OCI-LY1 (cell line): ENCODE measurements around the gene CPM.

ENCODE experiments used
- H2AFZ ChIP-seq: fragments of 200-600 bp; sonication (generic), shearing (Covaris generic); 2 replicates; pipeline ENCODE4 v1.6.0; 2014; ENCODE audit warnings: antibody characterized with exemption, mild to moderate bottlenecking, low read length
- H3F3A ChIP-seq: fragments of 200-600 bp; sonication (generic), shearing (Covaris generic); 2 replicates; pipeline ENCODE4 v1.6.0; 2014; ENCODE audit warnings: mild to moderate bottlenecking, antibody characterized with exemption, low read length, moderate library complexity; ENCODE audit not compliant: insufficient read depth
- H3K27ac ChIP-seq: fragments of 200-600 bp; sonication (generic); 2 replicates; pipeline ENCODE4 v1.5.1; 2014; ENCODE audit warnings: low read length, mixed run types, mild to moderate bottlenecking, low read depth; ENCODE audit not compliant: poor library complexity, severe bottlenecking
- H3K27me3 ChIP-seq: fragments of 200-600 bp; sonication (generic); 2 replicates; pipeline ENCODE4 v1.6.0; 2014; ENCODE audit warnings: antibody characterized with exemption, mild to moderate bottlenecking, low read length, moderate library complexity; ENCODE audit not compliant: insufficient read depth
- H3K36me3 ChIP-seq: fragments of 200-600 bp; sonication (generic); 2 replicates; pipeline ENCODE4 v1.6.1; 2014; ENCODE audit warnings: mild to moderate bottlenecking, antibody characterized with exemption, low read length, moderate library complexity, mixed read lengths; ENCODE audit not compliant: insufficient read depth
- H3K4me1 ChIP-seq: fragments of 200-600 bp; sonication (generic); 2 replicates; pipeline ENCODE4 v1.5.1; 2014; ENCODE audit warnings: mild to moderate bottlenecking, low read length, moderate library complexity; ENCODE audit not compliant: insufficient read depth, severe bottlenecking
- H3K4me2 ChIP-seq: fragments of 200-600 bp; sonication (generic), shearing (Covaris generic); 2 replicates; pipeline ENCODE4 v1.6.1; 2014; ENCODE audit warnings: low read length
- H3K4me3 ChIP-seq: fragments of 200-600 bp; sonication (generic); 2 replicates; pipeline ENCODE4 v1.5.1; 2014; ENCODE audit warnings: low read length, low read depth, mild to moderate bottlenecking, mixed read lengths; ENCODE audit not compliant: poor library complexity, severe bottlenecking
- H3K79me2 ChIP-seq: fragments of 200-600 bp; shearing (Covaris generic); 2 replicates; pipeline ENCODE4 v1.6.1; 2016; ENCODE audit warnings: mixed run types, low read length, mixed read lengths; ENCODE audit not compliant: insufficient read depth
- H3K9ac ChIP-seq: fragments of 200-600 bp; sonication (generic), shearing (Covaris generic); 2 replicates; pipeline ENCODE4 v1.6.1; 2014; ENCODE audit warnings: mild to moderate bottlenecking, low read length, mixed read lengths
- H3K9me2 ChIP-seq: fragments of 200-600 bp; sonication (generic), shearing (Covaris generic); 2 replicates; pipeline ENCODE4 v1.6.1; 2014; ENCODE audit warnings: low read depth, mild to moderate bottlenecking, low read length, mixed read lengths
- H3K9me3 ChIP-seq: fragments of 200-600 bp; shearing (Covaris generic); 2 replicates; pipeline ENCODE4 v1.6.1; 2014; ENCODE audit warnings: low read length, mixed read lengths
- H4K20me1 ChIP-seq: fragments of 200-600 bp; sonication (generic), shearing (Covaris generic); 2 replicates; pipeline ENCODE4 v1.6.0; 2016; ENCODE audit warnings: mild to moderate bottlenecking, low read length; ENCODE audit not compliant: insufficient read depth
- CTCF ChIP-seq: fragments of 200-600 bp; sonication (generic), shearing (Covaris generic); IDR thresholded peaks from 2 replicates; pipeline ENCODE4 v1.5.1; 2017; ENCODE audit warnings: mild to moderate bottlenecking, antibody characterized with exemption, low read length, moderate library complexity, mixed read lengths
- EZH2 ChIP-seq: fragments of 200-600 bp; sonication (generic), shearing (Covaris generic); IDR thresholded peaks from 2 replicates; pipeline ENCODE4 v1.8.0; 2017; ENCODE audit warnings: borderline replicate concordance, mixed run types, mild to moderate bottlenecking, antibody characterized with exemption, low read length, moderate library complexity, mixed read lengths

CPM gene

GRCh38 chr12:68959891-68960464 lies 27.0 kb upstream of the CPM start:
- Histone ChIP-seq H3K4me3 (no peak overlapping the region), H3K79me2 (no peaks in the 10 kb centered on the region), H3K9ac (no peak overlapping the region), H3F3A (no peaks in the 10 kb centered on the region), H3K9me2 (no peaks in the 10 kb centered on the region), H3K27me3 (no peaks in the 10 kb centered on the region), H2AFZ (no peak overlapping the region), H3K27ac (no peak overlapping the region), H3K4me1 (no peaks in the 10 kb centered on the region), H3K36me3 (no peaks in the 10 kb centered on the region), H4K20me1 (no peaks in the 10 kb centered on the region), H3K9me3 (no peaks in the 10 kb centered on the region; the same call in 1 of the 2 replicates), H3K4me2 (no peak overlapping the region)
- TF ChIP-seq CTCF (no peak), EZH2 (no peak)

- no peaks in the 10 kb centered on the region; the same call in 1 of the 2 replicates for H3K9me3 ChIP-seq
- H3K27ac ChIP-seq, result no peak overlapping the region
- no peak overlapping the region for H3K4me2 ChIP-seq
- no peaks in the 10 kb centered on the region for H3K79me2 ChIP-seq
- H2AFZ ChIP-seq, result no peak overlapping the region
- H3K9ac ChIP-seq, result no peak overlapping the region
- no peak for TF ChIP-seq EZH2
- TF ChIP-seq CTCF, result no peak
- no peaks in the 10 kb centered on the region for H3K9me2 ChIP-seq
- H3K36me3 ChIP-seq, result no peaks in the 10 kb centered on the region
- H3K4me3 ChIP-seq, result no peak overlapping the region
- H3F3A ChIP-seq, result no peaks in the 10 kb centered on the region
- H3K4me1 ChIP-seq, result no peaks in the 10 kb centered on the region
- no peaks in the 10 kb centered on the region for H3K27me3 ChIP-seq
- no peaks in the 10 kb centered on the region for H4K20me1 ChIP-seq
Measured at GRCh38 chr12:68959143-68959858, 26.3 kb upstream of the CPM start.

- Histone ChIP-seq H3K9ac (no peak overlapping the region), H2AFZ (no peak overlapping the region), H4K20me1 (no peaks in the 10 kb centered on the region), H3K27ac (no peak overlapping the region), H3F3A (no peaks in the 10 kb centered on the region), H3K27me3 (no peaks in the 10 kb centered on the region), H3K9me2 (no peaks in the 10 kb centered on the region), H3K4me1 (no peaks in the 10 kb centered on the region), H3K9me3 (no peaks in the 10 kb centered on the region; the same call in 1 of the 2 replicates), H3K79me2 (no peaks in the 10 kb centered on the region), H3K4me2 (no peak overlapping the region), H3K36me3 (no peaks in the 10 kb centered on the region), H3K4me3 (no peak overlapping the region)
- TF ChIP-seq EZH2 (no peak), CTCF (no peak)
Measured at GRCh38 chr12:68958322-68958721, 25.4 kb upstream of the CPM start.
